HS-27A (cell line): Measurements from ENCODE around the gene INSYN1.
A peak's percentile ranks its signal among the peaks of the same experiment; 100 is the strongest.
"Not testable (repeated sequence)": the region's sequence is repeated elsewhere in the genome, so short reads cannot be mapped to it uniquely, and the experiment has no call there.

ENCODE experiments used
- DNase-seq: peaks from one replicate; pipeline ENCODE4 v3.0.0-alpha.2; 2012; ENCODE audit warnings: low read depth, missing footprints

Gene INSYN1

DNA sequence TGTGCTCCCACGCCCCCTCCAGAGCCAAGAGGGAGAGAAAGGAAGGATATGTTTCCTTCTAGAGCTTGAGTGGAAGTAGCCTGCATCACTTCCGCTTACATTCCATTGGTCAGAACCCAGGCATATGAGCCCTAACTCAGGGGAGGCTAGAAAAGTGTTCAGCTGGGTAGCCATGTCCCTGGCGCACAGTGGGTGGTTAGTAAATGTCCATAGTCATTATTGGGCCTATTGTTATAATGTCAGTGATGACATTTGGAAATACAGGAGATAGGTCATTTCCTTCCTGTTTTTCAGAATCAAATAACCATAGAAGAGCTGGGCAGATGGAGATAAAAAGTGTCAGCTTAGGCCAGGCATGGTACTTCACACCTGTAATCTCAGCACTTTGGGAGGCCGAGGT is 41.6 kb downstream of the INSYN1 start:
- DNase-seq: no peak

DNA sequence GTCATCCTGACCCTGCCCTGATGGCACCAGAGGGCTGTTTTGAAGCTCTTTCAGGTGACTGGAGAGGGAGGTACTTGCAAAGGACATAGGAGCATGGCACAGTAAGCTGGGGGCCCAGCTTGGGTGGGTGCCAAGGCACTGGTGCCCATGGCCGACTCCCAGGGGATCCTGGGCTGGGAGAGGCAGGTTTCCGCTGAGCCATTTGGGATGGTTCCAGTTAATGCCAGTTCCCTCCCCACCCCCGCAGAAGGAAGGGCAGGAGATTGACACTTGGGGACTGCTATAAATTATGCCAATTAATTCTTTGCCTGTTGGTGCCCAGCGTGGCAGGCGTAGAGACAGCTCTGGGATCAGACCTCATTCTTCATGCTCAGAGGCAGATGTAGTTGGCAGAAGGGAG is 42.8 kb downstream of the INSYN1 start:
- no peak for DNase-seq

- no peak for DNase-seq
Observed at GRCh38 chr15:73709686-73710085, 43.5 kb downstream of the INSYN1 start.

- DNase-seq: no peak
Observed at GRCh38 chr15:73709241-73709640, 43.9 kb downstream of the INSYN1 start.

- DNase-seq: no peak
Observed at GRCh38 chr15:73708691-73709090, 44.5 kb downstream of the INSYN1 start.

DNA sequence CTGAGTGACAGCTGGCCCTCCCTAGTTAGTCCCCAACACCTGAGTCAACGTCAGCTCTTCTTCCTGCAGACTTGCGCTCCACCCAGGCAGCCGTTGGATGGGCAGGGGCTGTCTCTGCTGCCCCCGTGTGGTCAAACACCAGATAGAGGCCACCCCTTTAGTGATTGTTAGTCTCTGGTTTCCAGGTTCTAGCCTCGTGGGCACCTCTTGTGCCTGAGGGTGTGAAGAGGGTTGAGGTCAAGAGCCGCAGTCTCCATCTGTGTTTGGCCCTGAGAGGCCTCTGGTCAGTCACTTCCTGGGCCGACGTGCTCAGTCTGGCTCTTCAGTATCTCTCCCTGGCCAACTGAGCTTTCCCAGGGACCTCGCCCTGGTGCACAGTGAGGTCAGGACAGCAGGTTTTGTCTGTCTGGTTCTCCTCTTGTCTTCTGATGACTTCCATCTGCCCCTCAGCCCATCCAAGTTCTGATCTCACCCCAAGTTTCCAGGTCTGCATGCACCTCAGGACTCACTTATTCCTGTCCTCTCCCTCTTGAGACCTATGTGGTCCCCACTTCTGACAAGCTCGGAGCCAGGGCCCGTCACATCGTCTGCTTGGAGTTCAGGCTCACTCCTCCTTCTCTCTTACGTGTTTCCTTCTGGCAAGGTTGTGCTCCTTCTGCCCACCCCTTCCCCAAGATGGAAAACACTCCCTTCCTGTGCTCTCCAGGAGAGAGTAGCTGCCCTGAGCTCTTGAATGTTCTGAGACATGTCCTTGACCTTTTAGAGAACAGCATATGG is 48.1 kb downstream of the INSYN1 start:
- DNase-seq: no peak

DNA sequence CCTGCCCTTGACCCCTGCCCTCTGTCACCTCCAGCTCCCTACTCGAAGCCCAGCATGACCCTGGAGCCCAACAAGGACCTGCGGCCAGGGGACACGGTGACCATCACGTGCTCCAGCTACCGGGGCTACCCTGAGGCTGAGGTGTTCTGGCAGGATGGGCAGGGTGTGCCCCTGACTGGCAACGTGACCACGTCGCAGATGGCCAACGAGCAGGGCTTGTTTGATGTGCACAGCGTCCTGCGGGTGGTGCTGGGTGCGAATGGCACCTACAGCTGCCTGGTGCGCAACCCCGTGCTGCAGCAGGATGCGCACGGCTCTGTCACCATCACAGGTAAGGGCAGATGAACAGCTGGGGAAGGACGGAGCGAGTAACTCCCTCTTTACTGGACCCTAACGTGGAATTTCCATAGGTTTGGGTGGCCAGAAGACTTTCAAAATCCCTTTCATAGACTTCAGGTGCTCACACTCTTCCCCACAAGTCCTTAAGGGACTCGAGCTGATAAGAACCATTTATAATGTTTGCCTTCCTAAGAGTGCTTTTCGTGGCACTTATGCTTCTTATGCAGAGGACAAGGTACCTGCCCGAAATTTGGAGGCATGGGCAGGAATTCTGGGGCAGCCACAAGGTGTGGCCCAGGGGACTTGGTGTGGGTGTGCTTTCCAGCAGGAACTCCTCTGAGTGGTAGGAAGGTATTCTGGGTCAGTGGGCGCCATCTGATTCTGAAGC is 48.8 kb downstream of the INSYN1 start:
- not testable (repeated sequence) for DNase-seq

- not testable (repeated sequence) for DNase-seq
Observed at GRCh38 chr15:73703601-73704000, 49.5 kb downstream of the INSYN1 start.

GRCh38 chr15:73702311-73703239 is 50.6 kb downstream of the INSYN1 start:
- not testable (repeated sequence) for DNase-seq

- peak; percentile 59 for DNase-seq
Observed at GRCh38 chr15:73700041-73700842, 52.9 kb downstream of the INSYN1 start.

DNA sequence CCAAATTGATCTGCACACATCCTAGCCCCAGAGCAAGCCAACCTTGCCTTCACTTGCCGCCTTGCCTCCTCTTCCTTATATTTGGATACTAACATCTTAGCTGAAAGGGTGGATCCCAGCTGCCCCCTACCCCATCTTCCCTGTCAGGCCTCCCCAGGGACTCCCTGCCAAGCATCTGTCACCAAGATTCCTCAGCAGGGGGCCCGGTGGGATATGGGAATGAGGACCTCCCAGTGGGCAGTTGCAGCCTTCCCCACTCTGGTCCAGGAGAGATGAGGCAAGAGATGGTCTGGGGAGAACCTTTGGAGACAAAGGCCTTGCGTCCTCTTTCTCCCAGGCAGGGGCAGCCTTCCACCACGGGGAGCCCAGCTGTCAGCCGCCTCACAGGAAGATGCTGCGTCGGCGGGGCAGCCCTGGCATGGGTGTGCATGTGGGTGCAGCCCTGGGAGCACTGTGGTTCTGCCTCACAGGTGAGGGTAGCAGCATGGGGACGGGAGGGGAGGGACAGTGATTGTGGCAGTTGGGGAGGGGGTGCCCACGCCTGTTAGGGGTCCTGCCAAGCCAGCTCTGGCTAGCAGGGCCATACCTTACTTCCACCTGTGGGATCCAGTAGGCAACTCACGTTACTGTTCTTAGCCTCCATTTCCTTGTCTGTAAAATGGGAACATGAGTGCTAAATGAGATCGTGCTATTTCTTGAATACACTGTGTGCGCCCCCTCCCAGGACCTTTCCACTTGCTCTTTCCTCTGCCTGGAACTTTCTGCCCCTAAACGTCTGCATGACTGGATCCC is 53.7 kb downstream of the INSYN1 start:
- DNase-seq: no peak

- DNase-seq: peak; percentile 71
Observed at GRCh38 chr15:73697033-73697467, 56.1 kb downstream of the INSYN1 start.

GRCh38 chr15:73696641-73697001 is 56.5 kb downstream of the INSYN1 start:
- no peak for DNase-seq

- no peak for DNase-seq
Observed at GRCh38 chr15:73695773-73696640, 57.1 kb downstream of the INSYN1 start.

DNA sequence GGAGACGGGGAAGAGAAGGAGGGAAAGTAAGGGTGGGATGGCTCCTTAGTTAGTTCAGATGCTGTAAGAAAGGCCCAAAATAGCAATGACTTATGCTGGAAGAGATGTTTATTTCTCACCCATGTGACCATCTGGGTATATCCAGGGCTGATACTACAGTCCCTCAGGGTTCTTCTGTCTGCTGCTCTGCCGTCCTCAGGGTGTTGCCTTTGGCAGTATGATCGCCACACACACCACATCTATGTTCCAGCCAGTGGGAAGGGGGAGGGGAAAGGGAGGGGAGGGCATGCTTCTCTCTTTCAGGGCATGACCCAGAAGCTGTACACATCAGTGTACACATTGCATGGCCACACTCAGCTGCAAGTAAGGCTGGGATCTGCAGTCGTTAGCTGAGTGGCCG is 58.7 kb downstream of the INSYN1 start:
- no peak for DNase-seq

DNA sequence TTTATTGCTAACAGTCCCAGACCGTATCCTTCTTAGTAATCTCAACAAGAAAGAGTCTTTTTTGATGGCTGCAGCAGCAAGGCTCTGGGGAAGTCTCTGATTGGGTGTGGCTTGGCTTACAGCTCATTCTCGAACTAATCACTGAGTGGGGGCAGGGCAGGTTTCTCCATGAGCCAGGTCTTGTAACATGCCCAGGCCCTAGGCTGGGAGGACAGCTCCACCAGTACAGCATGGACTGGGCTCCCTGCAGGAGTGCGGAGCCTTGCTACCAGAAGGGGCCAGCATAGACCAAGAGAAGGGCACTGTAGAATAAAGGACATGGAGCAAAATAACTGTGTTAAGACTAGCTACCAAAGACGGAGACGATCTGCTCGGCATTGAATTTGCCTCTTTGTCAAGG is 61.8 kb downstream of the INSYN1 start:
- DNase-seq: no peak

GRCh38 chr15:73688455-73688854 is 64.7 kb downstream of the INSYN1 start:
- no peak for DNase-seq

DNA sequence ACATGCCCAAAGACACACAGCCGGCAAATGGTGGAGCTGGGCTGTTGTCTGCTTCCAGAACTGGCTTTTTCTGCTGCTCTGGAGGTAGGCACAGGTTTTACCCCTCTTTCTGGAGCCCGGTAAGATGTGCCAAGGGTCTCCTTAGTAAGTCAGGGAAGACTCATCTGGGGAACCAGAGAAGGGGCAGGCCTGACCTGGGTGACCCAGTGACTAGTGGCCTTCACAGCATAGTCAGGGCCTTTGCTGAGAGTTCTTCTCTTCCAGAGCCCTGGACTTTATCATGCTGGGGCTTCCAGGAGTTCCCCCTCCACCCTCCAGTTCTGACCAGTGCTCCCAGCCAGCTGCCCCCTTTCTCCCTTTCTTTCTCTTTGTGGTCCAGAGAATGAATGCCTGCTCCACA is 65.8 kb downstream of the INSYN1 start:
- no peak for DNase-seq

GRCh38 chr15:73686781-73687256 is 66.3 kb downstream of the INSYN1 start:
- peak; percentile 59 for DNase-seq

DNA sequence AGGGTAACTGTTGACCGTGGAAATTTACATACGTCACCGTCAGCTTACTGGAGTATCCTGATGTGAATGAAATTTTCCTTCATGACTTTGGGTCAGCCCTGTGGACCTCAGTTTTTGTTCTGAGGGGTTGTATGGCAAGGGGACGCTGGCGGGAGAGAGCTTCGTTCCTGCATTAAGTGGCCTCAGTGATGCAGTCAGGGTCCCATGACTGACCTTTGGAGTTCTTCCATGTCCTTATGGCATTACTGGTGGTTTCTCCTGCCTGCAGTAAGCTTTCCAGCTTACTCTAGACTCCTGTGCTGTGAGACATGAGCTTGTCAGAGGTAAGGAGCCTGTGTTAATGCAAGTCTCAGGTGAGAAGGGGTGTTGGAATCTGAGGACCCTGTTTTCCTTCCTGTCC is 67.2 kb downstream of the INSYN1 start:
- no peak for DNase-seq
